Thoracic aorta (tissue), 2 donors: ENCODE results near the gene MYRF. TPM values are rescaled to one million over a fixed set of nuclear protein-coding genes. Genes with fewer than 3 reads are reported as not detected.

Source experiments
- ATAC-seq: fragments of 150-250 bp; one replicate; pipeline ENCODE4 v1.8.0; 2017; ENCODE audit warnings: low read depth; ENCODE audit not compliant: insufficient number of reproducible peaks, low FRiP score
- DNase-seq: peaks from one replicate; pipeline ENCODE4 v3.0.0-alpha.2; 2020; ENCODE audit warnings: low spot score
- H3K27ac ChIP-seq, 2 donors: fragments of 200-600 bp; sonication (generic); 1 replicate in 1 of 2; 2 replicates in 1 of 2; pipeline ENCODE4 v1.5.1; 2016; ENCODE audit warnings: mild to moderate bottlenecking in 2 of 2, moderate library complexity in 2 of 2
- H3K27me3 ChIP-seq: fragments of 200-600 bp; sonication (generic); replicated peaks from 2 replicates; pipeline ENCODE4 v1.6.0; 2016; ENCODE audit warnings: mild to moderate bottlenecking; ENCODE audit not compliant: insufficient read depth
- H3K36me3 ChIP-seq: fragments of 200-600 bp; sonication (generic); one replicate; pipeline ENCODE4 v1.5.1; 2016
- H3K4me1 ChIP-seq, 2 donors: fragments of 200-600 bp; sonication (generic); 1 replicate in 1 of 2; 2 replicates in 1 of 2; pipeline versions ENCODE4 v1.5.1 to v1.6.0; 2016; ENCODE audit warnings: low read depth in 2 of 2, mild to moderate bottlenecking in 1 of 2; ENCODE audit not compliant: control insufficient read depth in 1 of 2
- H3K4me3 ChIP-seq: fragments of 200-600 bp; sonication (generic); 2 replicates; pipeline ENCODE4 v1.5.1; 2016; ENCODE audit warnings: mild to moderate bottlenecking
- H3K9me3 ChIP-seq: fragments of 200-600 bp; sonication (generic); 2 replicates; pipeline ENCODE4 v1.5.1; 2016
- CTCF ChIP-seq: fragments of 200-600 bp; sonication (generic); IDR thresholded peaks from one replicate; pipeline ENCODE4 v1.5.1; 2019; ENCODE audit warnings: antibody characterized with exemption
- total RNA-seq, 2 donors: library from RNA; depleted of rRNA; stranded (reverse); fragments of >200 nt; gene quantifications; one replicate each; pipeline versions ENCODE4 v1.1.0 to v1.2.3, GENCODE V29; 2016

The MYRF gene
- total RNA-seq, 2 donors from 2014 or later: 5.1 TPM; not detected in 1

- no peaks in the 10 kb centered on the region for H3K36me3 ChIP-seq
- peak; percentile 15 for DNase-seq
- no peak for ATAC-seq
These were observed 5.1 kb upstream of the MYRF start for GRCh38 chr11:61747192-61747966.

GRCh38 chr11:61747967-61748285, 4.5 kb upstream of the MYRF start:
- no peak for TF ChIP-seq CTCF
- Histone ChIP-seq H3K4me3 (no peak overlapping the region), H3K9me3 (no peaks in the 10 kb centered on the region), H3K4me1 (peaks cover 0 to 11% of the 10 kb centered on the region in 2 donors), H3K36me3 (no peaks in the 10 kb centered on the region), H3K27ac (no peak overlapping the region), H3K27me3 (no peaks in the 10 kb centered on the region)
- DNase-seq (no peak), ATAC-seq (no peak)

More at GRCh38 chr11:61747192-61747966, 5.1 kb upstream of the MYRF start:
- Histone ChIP-seq H3K4me1 (peaks cover 0 to 11% of the 10 kb centered on the region in 2 donors), H3K27ac (no peak overlapping the region), H3K4me3 (no peak overlapping the region), H3K27me3 (no peaks in the 10 kb centered on the region), H3K9me3 (no peaks in the 10 kb centered on the region)
- TF ChIP-seq CTCF: peak; percentile 81

GRCh38 chr11:61749591-61750217, 2.7 kb upstream of the MYRF start:
- H3K36me3 ChIP-seq: no peaks in the 10 kb centered on the region
- TF ChIP-seq CTCF: no peak

GRCh38 chr11:61750631-61751273, 1.7 kb upstream of the MYRF start:
- DNase-seq: no peak
- H3K36me3 ChIP-seq: no peaks in the 10 kb centered on the region
- no peak for ATAC-seq
- H3K27ac ChIP-seq: no peak overlapping the region
- H3K27me3 ChIP-seq: no peaks in the 10 kb centered on the region
- H3K4me3 ChIP-seq: no peak overlapping the region
- H3K4me1 ChIP-seq: peaks cover 0 to 11% of the 10 kb centered on the region in 2 donors
- no peaks in the 10 kb centered on the region for H3K9me3 ChIP-seq
- TF ChIP-seq CTCF: no peak

More at GRCh38 chr11:61749591-61750217, 2.7 kb upstream of the MYRF start:
- H3K4me3 ChIP-seq: no peak overlapping the region
- no peaks in the 10 kb centered on the region for H3K27me3 ChIP-seq
- peaks cover 0 to 11% of the 10 kb centered on the region in 2 donors for H3K4me1 ChIP-seq
- ATAC-seq: no peak
- no peak overlapping the region for H3K27ac ChIP-seq
- no peaks in the 10 kb centered on the region for H3K9me3 ChIP-seq
- DNase-seq: no peak

GRCh38 chr11:61751384-61751783, 1.1 kb upstream of the MYRF start:
- no peaks in the 10 kb centered on the region for H3K36me3 ChIP-seq
- DNase-seq (no peak), ATAC-seq (no peak)
- peaks cover 0 to 11% of the 10 kb centered on the region in 2 donors for H3K4me1 ChIP-seq
- no peaks in the 10 kb centered on the region for H3K27me3 ChIP-seq
- H3K9me3 ChIP-seq: no peaks in the 10 kb centered on the region
- no peak overlapping the region for H3K4me3 ChIP-seq
- no peak for TF ChIP-seq CTCF
- H3K27ac ChIP-seq: no peak overlapping the region
